Neuronal stem cell (in vitro differentiated cells): Measurements from ENCODE around the gene C18orf63.

Experiments used
- DNase-seq: peaks from one replicate; pipeline ENCODE4 v3.0.0-alpha.2; 2013; ENCODE audit warnings: low spot score
- H2AFZ ChIP-seq: one replicate; pipeline ENCODE4 v1.6.1; 2013; ENCODE audit warnings: mild to moderate bottlenecking, low read length, inconsistent platforms
- H2AK5ac ChIP-seq: 2 replicates; pipeline ENCODE4 v1.6.1; 2013; ENCODE audit warnings: low read depth, mild to moderate bottlenecking, inconsistent platforms, low read length, moderate library complexity, mixed read lengths
- H2BK120ac ChIP-seq: 2 replicates; pipeline ENCODE4 v1.6.1; 2013; ENCODE audit warnings: low read depth, mild to moderate bottlenecking, inconsistent platforms, low read length, moderate library complexity, mixed read lengths
- H2BK12ac ChIP-seq: one replicate; pipeline ENCODE4 v1.6.1; 2013; ENCODE audit warnings: low read length, inconsistent platforms
- H2BK15ac ChIP-seq: 2 replicates; pipeline ENCODE4 v1.6.1; 2013; ENCODE audit warnings: mild to moderate bottlenecking, low read length, inconsistent platforms, mixed read lengths
- H2BK5ac ChIP-seq: one replicate; pipeline ENCODE4 v1.6.1; 2013; ENCODE audit warnings: inconsistent platforms, mild to moderate bottlenecking, low read length, moderate library complexity
- H3K14ac ChIP-seq: one replicate; pipeline ENCODE4 v1.6.1; 2013; ENCODE audit warnings: low read length, inconsistent platforms
- H3K18ac ChIP-seq: 2 replicates; pipeline ENCODE4 v1.6.1; 2013; ENCODE audit warnings: low read length, inconsistent platforms
- H3K23ac ChIP-seq: 2 replicates; pipeline ENCODE4 v1.6.1; 2013; ENCODE audit warnings: low read depth, mild to moderate bottlenecking, mixed read lengths, low read length, inconsistent platforms; ENCODE audit not compliant: poor library complexity
- H3K27ac ChIP-seq: replicated peaks from 3 replicates; pipeline ENCODE4 v1.5.1; 2013; ENCODE audit warnings: low read length, inconsistent platforms
- H3K27me3 ChIP-seq, 3 experiments: 2 replicates each; pipeline ENCODE4 v1.6.1; 2013; ENCODE audit warnings: low read length in 3 of 3, mild to moderate bottlenecking in 2 of 3, inconsistent platforms in 1 of 3, low read depth in 1 of 3, mixed read lengths in 1 of 3, moderate library complexity in 1 of 3; ENCODE audit not compliant: control insufficient read depth in 3 of 3, insufficient read depth in 3 of 3
- H3K36me3 ChIP-seq, 2 donors: replicated peaks in 1 of 2; 2 replicates each; pipeline ENCODE4 v1.6.1; 2013; ENCODE audit warnings: low read length in 2 of 2; ENCODE audit not compliant: control insufficient read depth in 2 of 2, insufficient read depth in 2 of 2
- H3K4ac ChIP-seq: 2 replicates; pipeline ENCODE4 v1.6.1; 2013; ENCODE audit warnings: inconsistent platforms, mild to moderate bottlenecking, low read length, moderate library complexity
- H3K4me1 ChIP-seq, 2 donors: 1 replicate in 1 of 2; 2 replicates in 1 of 2; pipeline ENCODE4 v1.6.1; 2013; ENCODE audit warnings: low read length in 2 of 2, low read depth in 1 of 2; ENCODE audit not compliant: control insufficient read depth in 2 of 2, insufficient read depth in 1 of 2
- H3K4me2 ChIP-seq: one replicate; pipeline ENCODE4 v1.6.1; 2013; ENCODE audit warnings: mild to moderate bottlenecking, low read length, inconsistent platforms; ENCODE audit not compliant: insufficient read depth, poor library complexity, severe bottlenecking
- H3K4me3 ChIP-seq, 2 donors: 2 replicates each; pipeline ENCODE4 v1.5.1; 2013; ENCODE audit warnings: low read length in 2 of 2, mild to moderate bottlenecking in 2 of 2, inconsistent platforms in 1 of 2, moderate library complexity in 1 of 2
- H3K79me1 ChIP-seq: one replicate; pipeline ENCODE4 v1.6.1; 2013; ENCODE audit warnings: low read depth, mild to moderate bottlenecking, inconsistent platforms, low read length, moderate library complexity
- H3K9ac ChIP-seq: one replicate; pipeline ENCODE4 v1.6.1; 2013; ENCODE audit warnings: mild to moderate bottlenecking, low read depth, low read length, inconsistent platforms; ENCODE audit not compliant: poor library complexity
- H3K9me3 ChIP-seq, 2 donors: replicated peaks in 1 of 2; 2 replicates each; pipeline versions ENCODE3 to v1.6.1; 2013; ENCODE audit warnings: low read length in 2 of 2, mild to moderate bottlenecking in 2 of 2, inconsistent platforms in 1 of 2, low read depth in 1 of 2, mixed read lengths in 1 of 2, moderate library complexity in 1 of 2; ENCODE audit not compliant: control insufficient read depth in 2 of 2, insufficient read depth in 1 of 2
- H4K8ac ChIP-seq: one replicate; pipeline ENCODE4 v1.6.1; 2013; ENCODE audit warnings: low read depth, mild to moderate bottlenecking, inconsistent platforms, low read length, moderate library complexity
- H4K91ac ChIP-seq: one replicate; pipeline ENCODE4 v1.6.1; 2013; ENCODE audit warnings: low read length, low read depth, mild to moderate bottlenecking, inconsistent platforms; ENCODE audit not compliant: poor library complexity
- WGBS, 2 donors: extraction: QIAGEN DNeasy Blood & Tissue Kit; methylation state at CpG; one replicate each; pipeline ENCODE4 v1.1.7; 2013; ENCODE audit warnings: missing lambda C conversion rate in 2 of 2, mixed read lengths in 1 of 2; ENCODE audit not compliant: insufficient read length in 2 of 2, insufficient replicate concordance in 1 of 2; ENCODE audit errors: extremely low coverage in 2 of 2; 5-methylcytosine and 5-hydroxymethylcytosine counted together

The C18orf63 gene

GRCh38 chr18:74289137-74289536, 26.5 kb upstream of the C18orf63 start:
- H3K4me3 ChIP-seq: no peak overlapping the region

DNA sequence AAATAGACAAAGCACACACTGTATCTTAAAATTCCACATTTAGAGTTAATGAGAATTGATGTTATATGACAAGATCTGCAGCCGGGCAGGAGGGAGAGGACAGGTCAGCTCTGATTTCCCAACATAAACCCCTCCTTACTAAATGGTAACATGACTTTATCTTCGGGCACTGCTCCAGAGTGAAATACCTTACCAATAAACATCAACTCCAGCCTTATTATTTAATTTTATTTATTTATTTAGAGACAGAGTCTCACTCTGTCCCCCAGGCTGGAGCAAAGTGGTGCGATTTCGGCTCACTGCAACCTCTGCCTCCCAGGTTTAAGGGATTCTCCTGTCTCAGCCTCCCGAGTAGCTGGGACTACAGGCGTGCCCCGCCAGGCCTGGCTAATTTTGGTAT, 25.6 kb upstream of the C18orf63 start:
- peaks cover 2% of the 10 kb centered on the region for H3K79me1 ChIP-seq
- WGBS, 2 donors: no CpG with 5 or more reads among the region's 7 CpGs
- no peak overlapping the region for H3K23ac ChIP-seq
- H3K27me3 ChIP-seq: peaks cover 0 to 8% (median 0%) of the 10 kb centered on the region in 3 experiments
- H3K4me3 ChIP-seq: no peak overlapping the region
- no peak overlapping the region for H2AFZ ChIP-seq
- no peak overlapping the region for H2BK12ac ChIP-seq
- H2BK120ac ChIP-seq: no peak overlapping the region
- H3K27ac ChIP-seq: no peak overlapping the region
- H2BK15ac ChIP-seq: no peak overlapping the region
- H3K9me3 ChIP-seq: peaks cover 3 to 11% of the 10 kb centered on the region in 2 donors
- H3K4me2 ChIP-seq: no peak overlapping the region
- no peak overlapping the region for H2BK5ac ChIP-seq
- peaks cover 2 to 5% of the 10 kb centered on the region in 2 donors for H3K4me1 ChIP-seq
- no peak overlapping the region for H3K4ac ChIP-seq
- no peak overlapping the region for H3K9ac ChIP-seq
- H3K18ac ChIP-seq: no peak overlapping the region
- no peaks in the 10 kb centered on the region for H3K36me3 ChIP-seq
- no peak overlapping the region for H4K8ac ChIP-seq
- no peak overlapping the region for H2AK5ac ChIP-seq
- no peak overlapping the region for H3K14ac ChIP-seq
- DNase-seq: no peak
- no peak overlapping the region for H4K91ac ChIP-seq

More at GRCh38 chr18:74289137-74289536, 26.5 kb upstream of the C18orf63 start:
- Histone ChIP-seq H3K18ac (no peak overlapping the region), H3K9me3 (peaks cover 3 to 8% of the 10 kb centered on the region in 2 donors), H3K79me1 (peaks cover 2% of the 10 kb centered on the region), H4K91ac (no peak overlapping the region), H2BK5ac (no peak overlapping the region), H2BK12ac (no peak overlapping the region), H2AK5ac (no peak overlapping the region), H4K8ac (no peak overlapping the region), H3K36me3 (no peaks in the 10 kb centered on the region), H3K23ac (no peak overlapping the region), H3K4me1 (peaks cover 10 to 11% of the 10 kb centered on the region in 2 donors), H3K27ac (no peak overlapping the region), H3K4ac (no peak overlapping the region), H2BK15ac (no peak overlapping the region), H3K9ac (no peak overlapping the region), H3K14ac (no peak overlapping the region), H3K27me3 (peaks cover 0 to 8% (median 0%) of the 10 kb centered on the region in 3 experiments), H2AFZ (no peak overlapping the region), H2BK120ac (no peak overlapping the region), H3K4me2 (no peak overlapping the region)
- no CpG with 5 or more reads among the region's 3 CpGs for WGBS, 2 donors
- DNase-seq: no peak

GRCh38 chr18:74290794-74291471, 24.7 kb upstream of the C18orf63 start:
- Histone ChIP-seq H3K14ac (no peak overlapping the region), H2BK15ac (no peak overlapping the region), H3K18ac (peak overlapping the region; percentile 91), H3K4ac (no peak overlapping the region), H2AK5ac (peak overlapping the region; percentile 4), H3K79me1 (peaks cover 2% of the 10 kb centered on the region), H3K27ac (no peak overlapping the region), H3K36me3 (no peaks in the 10 kb centered on the region), H3K9ac (peak overlapping the region; percentile 30), H3K4me1 (peaks cover 0 to 4% of the 10 kb centered on the region in 2 donors), H2BK12ac (no peak overlapping the region), H3K27me3 (peaks cover 0 to 8% (median 0%) of the 10 kb centered on the region in 3 experiments), H3K9me3 (peaks cover 3 to 11% of the 10 kb centered on the region in 2 donors), H3K4me3 (peak overlapping the region; percentile 90 to 98), H2BK120ac (no peak overlapping the region), H2AFZ (peak overlapping the region; percentile 98), H3K4me2 (peak overlapping the region; percentile 74), H3K23ac (peak overlapping the region; percentile 82), H2BK5ac (no peak overlapping the region), H4K8ac (no peak overlapping the region), H4K91ac (no peak overlapping the region)
- WGBS, 2 donors: no CpG with 5 or more reads among the region's 57 CpGs
- no peak for DNase-seq

DNA sequence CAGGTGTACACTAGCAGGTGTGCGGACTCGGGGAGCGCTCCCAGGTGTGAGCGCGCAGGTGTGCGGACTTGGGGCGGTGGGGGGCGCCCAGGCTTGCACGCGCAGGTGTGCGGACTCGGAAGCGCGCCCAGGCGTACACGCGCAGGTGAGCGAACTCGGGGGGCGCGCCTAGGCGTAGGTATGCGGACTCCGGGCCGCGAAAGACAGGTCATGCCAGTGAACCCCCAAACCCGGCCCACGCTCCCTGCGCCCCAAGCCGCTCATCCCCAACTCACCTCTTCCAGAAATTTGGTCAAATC, 24.2 kb upstream of the C18orf63 start:
- Histone ChIP-seq H3K4ac (no peak overlapping the region), H3K36me3 (no peaks in the 10 kb centered on the region), H4K8ac (no peak overlapping the region), H3K9me3 (peaks cover 3 to 11% of the 10 kb centered on the region in 2 donors), H3K14ac (no peak overlapping the region), H3K18ac (peak overlapping the region; percentile 91), H3K23ac (peak overlapping the region; percentile 82), H2BK120ac (no peak overlapping the region), H3K27me3 (peaks cover 0 to 8% (median 0%) of the 10 kb centered on the region in 3 experiments), H2AFZ (peak overlapping the region; percentile 98), H3K4me2 (peak overlapping the region; percentile 74), H2BK15ac (no peak overlapping the region), H4K91ac (no peak overlapping the region), H2AK5ac (peak overlapping the region; percentile 4), H3K4me1 (peaks cover 0 to 4% of the 10 kb centered on the region in 2 donors), H2BK12ac (no peak overlapping the region), H3K79me1 (peaks cover 2% of the 10 kb centered on the region), H3K4me3 (peak overlapping the region; percentile 90 to 98), H3K9ac (peak overlapping the region; percentile 30), H3K27ac (no peak overlapping the region), H2BK5ac (no peak overlapping the region)
- no peak for DNase-seq
- WGBS, 2 donors: no CpG with 5 or more reads among the region's 30 CpGs
